Naive B cell (primary cell): ENCODE data around the gene SLC2A2. TPM values are rescaled to one million over a fixed set of nuclear protein-coding genes. Genes with fewer than 3 reads are reported as not detected.

Experiments used
- ATAC-seq, 2 donors: fragments of 150-1000 bp; cut with Tn5 transposase; 2 replicates each; pipeline ENCODE4 v1.10.0; 2021; ENCODE audit warnings: low read depth in 2 of 2, mild to moderate bottlenecking in 2 of 2, moderate library complexity in 2 of 2
- DNase-seq: peaks from one replicate; pipeline ENCODE4 v3.0.0; 2022
- H3K27ac Mint-ChIP-seq, 6 donors: one replicate each; pipeline ENCODE4 v1.8.0; 2020 to 2022; ENCODE audit warnings: mild to moderate bottlenecking in 6 of 6, mixed read lengths in 6 of 6, moderate library complexity in 5 of 6, inconsistent platforms in 2 of 6
- H3K27me3 Mint-ChIP-seq, 3 donors: one replicate each; pipeline ENCODE4 v1.8.0; 2021 to 2022; ENCODE audit warnings: mixed read lengths in 3 of 3, mild to moderate bottlenecking in 1 of 3
- H3K36me3 Mint-ChIP-seq, 2 donors: one replicate each; pipeline ENCODE4 v1.8.0; 2020 to 2022; ENCODE audit warnings: mixed read lengths in 2 of 2, inconsistent platforms in 1 of 2, mild to moderate bottlenecking in 1 of 2
- H3K4me1 Mint-ChIP-seq, 3 donors: one replicate each; pipeline ENCODE4 v1.8.0; 2020 to 2022; ENCODE audit warnings: mixed read lengths in 3 of 3, inconsistent platforms in 1 of 3, mild to moderate bottlenecking in 1 of 3, moderate library complexity in 1 of 3
- H3K4me3 Mint-ChIP-seq, 8 donors: one replicate each; pipeline ENCODE4 v1.8.0; 2020 to 2022; ENCODE audit warnings: mild to moderate bottlenecking in 8 of 8, mixed read lengths in 8 of 8, moderate library complexity in 8 of 8, inconsistent platforms in 2 of 8
- H3K9me3 Mint-ChIP-seq, 7 donors: one replicate each; pipeline ENCODE4 v1.8.0; 2020 to 2022; ENCODE audit warnings: mixed read lengths in 7 of 7, mild to moderate bottlenecking in 5 of 7, inconsistent platforms in 2 of 7, moderate library complexity in 1 of 7
- polyA plus RNA-seq, 6 donors: library from polyadenylated mRNA; unstranded; fragments of 300-500 nt; fragmentation: Illumina TruSeq; gene quantifications; one replicate each; pipeline ENCODE4 v1.2.3, GENCODE V29; 2021; ENCODE audit warnings: low read depth in 6 of 6

Gene SLC2A2
- polyA plus RNA-seq, 6 donors from 2014 or later, result not detected

- H3K36me3 Mint-ChIP-seq, result no peaks in the 10 kb centered on the region
- no peaks in the 10 kb centered on the region for H3K4me1 Mint-ChIP-seq
Measured at GRCh38 chr3:171013822-171014748, 12.4 kb downstream of the SLC2A2 start.

DNA sequence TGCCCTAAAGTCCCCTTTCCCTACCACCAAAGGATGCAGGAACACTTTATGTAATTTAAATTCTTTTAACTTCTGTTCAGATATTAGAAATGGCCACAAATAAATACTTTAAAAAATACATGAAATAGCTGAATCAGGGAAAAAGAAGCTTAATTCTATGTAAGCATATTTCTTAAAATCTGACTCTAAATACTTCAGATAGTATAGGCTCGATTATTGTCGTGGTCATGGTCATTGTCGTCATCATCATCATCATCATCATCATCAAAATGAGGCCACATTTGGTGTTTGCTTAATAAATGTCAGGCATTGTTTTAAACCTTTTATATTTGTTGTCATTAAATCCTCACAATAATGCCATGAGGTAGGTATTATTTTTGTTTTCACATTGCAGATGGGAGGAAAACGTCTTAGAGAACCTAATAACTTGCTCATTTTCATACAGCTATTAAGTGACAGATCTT lies 14.6 kb downstream of the SLC2A2 start:
- ATAC-seq (no peak), DNase-seq (no peak)
- Mint-ChIP-seq H3K9me3 (no peaks in the 10 kb centered on the region), H3K36me3 (no peaks in the 10 kb centered on the region), H3K4me3 (no peak overlapping the region), H3K27ac (no peak overlapping the region), H3K27me3 (peaks cover 0 to 8% (median 5%) of the 10 kb centered on the region in 3 donors), H3K4me1 (no peaks in the 10 kb centered on the region)

More at GRCh38 chr3:171013822-171014748, 12.4 kb downstream of the SLC2A2 start:
- ATAC-seq, result no peak
- Mint-ChIP-seq H3K9me3 (no peaks in the 10 kb centered on the region), H3K4me3 (no peak overlapping the region), H3K27me3 (peaks cover 0 to 6% (median 5%) of the 10 kb centered on the region in 3 donors), H3K27ac (no peak overlapping the region)
- no peak for DNase-seq

GRCh38 chr3:171011109-171011872 lies 15.2 kb downstream of the SLC2A2 start:
- ATAC-seq (no peak), DNase-seq (no peak)
- Mint-ChIP-seq H3K4me3 (no peak overlapping the region), H3K9me3 (no peaks in the 10 kb centered on the region), H3K36me3 (no peaks in the 10 kb centered on the region), H3K27ac (no peak overlapping the region), H3K4me1 (no peaks in the 10 kb centered on the region), H3K27me3 (peaks cover 0 to 8% (median 5%) of the 10 kb centered on the region in 3 donors)

DNA sequence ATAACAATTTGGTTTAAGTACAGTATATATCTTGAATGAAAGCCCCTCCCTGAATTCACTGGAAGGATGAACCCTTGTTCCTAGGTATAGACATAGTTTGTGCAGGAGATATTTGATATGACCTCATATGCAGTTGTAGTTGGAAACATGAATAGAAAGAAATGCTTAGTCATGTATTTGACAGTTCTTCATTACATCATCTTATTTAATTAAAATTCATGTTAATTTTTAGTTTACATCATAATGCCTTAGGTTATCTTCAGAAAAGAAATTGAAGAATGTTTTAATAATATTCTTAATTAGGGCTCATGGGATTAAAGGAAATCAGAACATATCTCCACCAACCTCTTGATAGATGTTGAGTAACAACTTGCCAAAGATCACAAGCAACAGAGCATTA lies 19.2 kb downstream of the SLC2A2 start:
- DNase-seq (no peak), ATAC-seq (no peak)
- Mint-ChIP-seq H3K4me1 (no peaks in the 10 kb centered on the region), H3K9me3 (no peaks in the 10 kb centered on the region), H3K4me3 (no peak overlapping the region), H3K36me3 (no peaks in the 10 kb centered on the region), H3K27me3 (peaks cover 0 to 8% (median 4%) of the 10 kb centered on the region in 3 donors), H3K27ac (no peak overlapping the region)

DNA sequence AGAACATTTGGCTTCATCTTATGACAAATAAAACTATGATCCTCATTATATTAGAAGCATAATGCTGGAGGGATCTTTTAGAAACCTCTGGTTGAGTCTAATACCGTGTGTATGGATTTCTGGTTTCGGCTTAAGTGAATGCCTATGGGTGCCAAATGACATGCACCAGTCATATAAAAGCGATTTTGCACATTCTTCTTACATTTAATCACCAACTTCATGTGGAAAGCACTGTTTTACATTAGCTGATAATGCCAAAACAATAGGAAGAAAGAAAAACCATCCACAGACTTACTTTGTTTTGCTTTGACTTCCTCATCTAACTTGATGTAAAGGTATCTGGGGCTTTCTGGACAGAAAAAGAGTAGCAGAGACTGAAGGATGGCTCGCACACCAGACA lies 20.9 kb downstream of the SLC2A2 start:
- H3K27me3 Mint-ChIP-seq, result peaks cover 0 to 8% (median 0%) of the 10 kb centered on the region in 3 donors
- no peaks in the 10 kb centered on the region for H3K4me1 Mint-ChIP-seq
- no peaks in the 10 kb centered on the region for H3K36me3 Mint-ChIP-seq
- no peaks in the 10 kb centered on the region for H3K9me3 Mint-ChIP-seq
- DNase-seq, result no peak
- H3K27ac Mint-ChIP-seq, result no peak overlapping the region
- no peak for ATAC-seq
- no peak overlapping the region for H3K4me3 Mint-ChIP-seq

DNA sequence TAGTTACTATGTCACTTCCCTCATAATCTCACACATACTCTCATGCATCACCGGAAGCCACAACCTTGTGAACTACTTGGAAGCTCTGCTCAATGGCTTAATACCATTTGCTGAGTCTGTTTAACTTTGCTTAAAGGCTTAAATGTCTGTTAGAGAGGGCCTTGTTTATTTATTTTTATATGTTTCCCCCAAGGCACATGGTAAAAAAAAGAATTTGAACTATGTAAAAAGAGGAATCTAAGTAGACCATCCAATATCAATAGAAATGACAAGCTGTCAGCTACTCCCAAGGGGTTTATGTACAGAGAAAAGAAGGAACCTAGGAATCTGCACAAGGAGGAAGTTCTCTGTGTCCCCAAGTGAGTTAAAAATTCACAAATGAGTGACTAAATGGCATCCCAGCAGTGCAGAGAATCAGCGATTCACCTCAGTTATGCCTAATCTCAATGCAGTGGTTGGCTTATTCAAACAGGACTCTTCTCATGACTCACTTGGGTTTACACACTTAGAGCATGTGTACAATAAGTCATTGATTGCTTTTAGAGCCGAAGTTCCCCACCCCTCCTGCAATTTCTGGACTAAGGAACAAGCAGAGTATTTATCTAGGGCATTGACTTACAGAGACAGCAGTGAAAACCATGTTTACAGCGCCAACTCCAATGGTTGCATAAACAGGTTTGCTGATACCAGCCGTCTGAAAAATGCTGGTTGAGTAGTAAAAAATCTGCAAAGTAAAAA lies 24.4 kb downstream of the SLC2A2 start:
- no peaks in the 10 kb centered on the region for H3K36me3 Mint-ChIP-seq
- H3K27me3 Mint-ChIP-seq, result no peaks in the 10 kb centered on the region
- no peak for ATAC-seq
- no peaks in the 10 kb centered on the region for H3K9me3 Mint-ChIP-seq
- H3K27ac Mint-ChIP-seq, result no peak overlapping the region
- no peaks in the 10 kb centered on the region for H3K4me1 Mint-ChIP-seq
- DNase-seq, result no peak
- H3K4me3 Mint-ChIP-seq, result no peak overlapping the region

DNA sequence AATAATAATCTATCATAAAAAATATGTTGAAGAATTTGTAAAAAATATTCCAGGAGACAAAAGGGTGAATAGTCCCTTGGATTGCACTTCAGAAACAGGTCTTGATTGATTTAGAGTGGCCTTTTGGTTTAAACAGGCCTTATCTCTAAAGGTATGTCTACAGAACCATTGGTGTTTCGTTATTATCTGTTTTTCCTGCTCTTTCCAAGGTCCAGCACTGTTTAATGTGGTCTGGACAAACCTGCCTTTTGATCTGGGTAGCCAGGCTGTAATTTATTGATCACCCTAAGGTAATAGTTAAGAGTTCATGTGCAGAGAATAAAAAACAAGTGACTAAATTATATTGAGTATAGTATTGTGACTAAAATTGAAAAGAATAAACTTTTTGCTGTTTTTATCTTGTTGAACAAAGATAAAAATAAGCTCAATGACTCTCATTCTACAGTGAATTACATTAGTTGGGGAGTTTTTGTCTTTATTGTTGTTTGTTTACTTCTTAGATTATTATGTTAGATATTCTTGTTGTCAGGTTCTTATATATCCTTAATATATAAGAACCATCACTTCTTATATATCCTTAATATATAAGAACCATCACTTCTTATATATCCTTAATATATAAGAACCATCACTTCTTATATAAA lies 25.1 kb downstream of the SLC2A2 start:
- H3K9me3 Mint-ChIP-seq, result no peaks in the 10 kb centered on the region
- H3K27ac Mint-ChIP-seq, result peak overlapping the region in 1 of 6 donors; percentile 61

DNA sequence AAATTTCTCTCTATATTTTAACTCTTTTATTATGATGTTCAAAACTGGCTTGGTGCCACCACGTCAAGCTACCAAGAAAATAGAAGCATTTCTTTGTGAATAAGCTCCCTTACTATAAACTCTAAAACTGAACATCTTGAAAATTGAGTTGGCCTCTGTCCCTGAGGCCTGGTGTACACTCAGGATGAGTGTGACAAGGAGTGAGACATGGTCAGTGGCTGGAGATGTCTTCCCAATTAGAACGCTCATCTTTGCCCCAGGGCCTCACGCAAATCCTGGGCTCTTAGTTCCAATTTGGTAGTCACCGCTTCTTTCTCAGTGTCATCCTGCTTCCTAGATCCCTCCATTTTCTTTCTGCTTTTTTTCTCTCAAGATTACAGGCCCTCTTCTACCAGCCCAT lies 26.2 kb downstream of the SLC2A2 start:
- Mint-ChIP-seq H3K27me3 (no peaks in the 10 kb centered on the region), H3K36me3 (no peaks in the 10 kb centered on the region), H3K4me1 (no peaks in the 10 kb centered on the region), H3K9me3 (no peaks in the 10 kb centered on the region), H3K4me3 (no peak overlapping the region), H3K27ac (no peak overlapping the region)
- DNase-seq (no peak), ATAC-seq (no peak)

More for the DNA sequence above, 25.1 kb downstream of the SLC2A2 start:
- no peak overlapping the region for H3K4me3 Mint-ChIP-seq
- ATAC-seq (no peak), DNase-seq (no peak)
- H3K27me3 Mint-ChIP-seq, result no peaks in the 10 kb centered on the region
- H3K36me3 Mint-ChIP-seq, result no peaks in the 10 kb centered on the region
- no peaks in the 10 kb centered on the region for H3K4me1 Mint-ChIP-seq

GRCh38 chr3:170999737-171000242 lies 26.7 kb downstream of the SLC2A2 start:
- no peaks in the 10 kb centered on the region for H3K36me3 Mint-ChIP-seq
- H3K9me3 Mint-ChIP-seq, result no peaks in the 10 kb centered on the region
- no peaks in the 10 kb centered on the region for H3K4me1 Mint-ChIP-seq
- no peak overlapping the region for H3K4me3 Mint-ChIP-seq
- H3K27me3 Mint-ChIP-seq, result no peaks in the 10 kb centered on the region
- no peak overlapping the region for H3K27ac Mint-ChIP-seq
- ATAC-seq, result no peak
- DNase-seq, result no peak

- H3K27me3 Mint-ChIP-seq, result no peaks in the 10 kb centered on the region
- no peaks in the 10 kb centered on the region for H3K36me3 Mint-ChIP-seq
- no peak overlapping the region for H3K27ac Mint-ChIP-seq
- no peak for DNase-seq
- H3K4me1 Mint-ChIP-seq, result no peaks in the 10 kb centered on the region
- no peak overlapping the region for H3K4me3 Mint-ChIP-seq
- H3K9me3 Mint-ChIP-seq, result peaks cover 0 to under 1% (median 0%) of the 10 kb centered on the region in 7 donors
- no peak for ATAC-seq
Measured at GRCh38 chr3:170997961-170998913, 28.3 kb downstream of the SLC2A2 start.

DNA sequence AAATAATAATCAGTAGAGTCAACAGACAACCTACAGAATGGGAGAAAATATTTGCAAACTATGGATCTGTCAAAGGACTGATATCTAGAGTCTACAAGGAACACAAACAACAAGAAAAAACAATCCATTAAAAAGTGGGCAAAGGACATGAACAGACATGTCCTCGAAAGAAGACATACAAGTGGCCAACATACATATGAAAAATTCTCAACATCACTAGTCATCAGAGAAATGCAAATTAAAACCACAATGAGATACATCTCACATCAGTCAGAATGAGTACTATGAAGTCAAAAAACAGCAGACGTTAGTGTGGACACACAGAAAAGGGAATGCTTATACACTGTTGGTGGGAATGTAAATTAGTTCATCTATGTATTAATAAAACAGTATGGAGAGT lies 33.7 kb downstream of the SLC2A2 start:
- Mint-ChIP-seq H3K27ac (no peak overlapping the region), H3K4me1 (no peaks in the 10 kb centered on the region), H3K36me3 (no peaks in the 10 kb centered on the region), H3K27me3 (peaks cover 8 to 23% (median 12%) of the 10 kb centered on the region in 3 donors), H3K9me3 (peaks cover 0 to 13% (median 5%) of the 10 kb centered on the region in 7 donors), H3K4me3 (no peak overlapping the region)
- no peak for DNase-seq
- ATAC-seq, result no peak

GRCh38 chr3:170991664-170992063 lies 34.9 kb downstream of the SLC2A2 start:
- no peaks in the 10 kb centered on the region for H3K36me3 Mint-ChIP-seq

More at GRCh38 chr3:170991664-170992063, 34.9 kb downstream of the SLC2A2 start:
- H3K4me3 Mint-ChIP-seq, result no peak overlapping the region
- no peak for DNase-seq
- H3K9me3 Mint-ChIP-seq, result peaks cover 0 to 13% (median 5%) of the 10 kb centered on the region in 7 donors
- ATAC-seq, result no peak
- H3K4me1 Mint-ChIP-seq, result no peaks in the 10 kb centered on the region
- H3K27ac Mint-ChIP-seq, result no peak overlapping the region
- H3K27me3 Mint-ChIP-seq, result peaks cover 13 to 23% (median 15%) of the 10 kb centered on the region in 3 donors
